Activated naive CD4-positive, alpha-beta T cell treated with anti-CD3 and anti-CD28 coated beads, Interleukin-2, amount 50 U/mL, for 24 hours (primary cell): ENCODE data around the gene PHF21B.

Source experiments
- H3K27ac Mint-ChIP-seq: one replicate; pipeline ENCODE4 v1.8.0; 2021; ENCODE audit warnings: mild to moderate bottlenecking, mixed read lengths
- H3K27me3 Mint-ChIP-seq: one replicate; pipeline ENCODE4 v1.8.0; 2021; ENCODE audit warnings: mixed read lengths
- H3K36me3 Mint-ChIP-seq: one replicate; pipeline ENCODE4 v1.8.0; 2021; ENCODE audit warnings: mixed read lengths
- H3K4me1 Mint-ChIP-seq: one replicate; pipeline ENCODE4 v1.8.0; 2021; ENCODE audit warnings: mixed read lengths
- H3K4me3 Mint-ChIP-seq: one replicate; pipeline ENCODE4 v1.8.0; 2021; ENCODE audit warnings: mild to moderate bottlenecking, mixed read lengths
- H3K9me3 Mint-ChIP-seq: one replicate; pipeline ENCODE4 v1.8.0; 2021; ENCODE audit warnings: mixed read lengths

PHF21B gene

GRCh38 chr22:44884968-44885805, 124.6 kb downstream of the PHF21B start:
- Mint-ChIP-seq H3K9me3 (no peaks in the 10 kb centered on the region), H3K27me3 (no peaks in the 10 kb centered on the region), H3K36me3 (no peaks in the 10 kb centered on the region), H3K4me1 (no peaks in the 10 kb centered on the region), H3K27ac (no peak overlapping the region), H3K4me3 (no peak overlapping the region)

GRCh38 chr22:44884562-44884961, 125.2 kb downstream of the PHF21B start:
- Mint-ChIP-seq H3K9me3 (no peaks in the 10 kb centered on the region), H3K36me3 (no peaks in the 10 kb centered on the region), H3K4me1 (no peaks in the 10 kb centered on the region), H3K27ac (no peak overlapping the region), H3K4me3 (no peak overlapping the region), H3K27me3 (no peaks in the 10 kb centered on the region)

- Mint-ChIP-seq H3K4me3 (no peak overlapping the region), H3K9me3 (no peaks in the 10 kb centered on the region), H3K4me1 (no peaks in the 10 kb centered on the region), H3K27me3 (no peaks in the 10 kb centered on the region), H3K27ac (no peak overlapping the region), H3K36me3 (no peaks in the 10 kb centered on the region)
Measured at GRCh38 chr22:44883011-44883421, 126.8 kb downstream of the PHF21B start.

GRCh38 chr22:44882226-44882905, 127.4 kb downstream of the PHF21B start:
- H3K27me3 Mint-ChIP-seq, result no peaks in the 10 kb centered on the region
- H3K9me3 Mint-ChIP-seq, result no peaks in the 10 kb centered on the region
- no peak overlapping the region for H3K27ac Mint-ChIP-seq
- H3K36me3 Mint-ChIP-seq, result no peaks in the 10 kb centered on the region
- H3K4me3 Mint-ChIP-seq, result no peak overlapping the region
- no peaks in the 10 kb centered on the region for H3K4me1 Mint-ChIP-seq

GRCh38 chr22:44881624-44882023, 128.2 kb downstream of the PHF21B start:
- Mint-ChIP-seq H3K27me3 (no peaks in the 10 kb centered on the region), H3K4me3 (no peak overlapping the region), H3K27ac (no peak overlapping the region), H3K9me3 (no peaks in the 10 kb centered on the region), H3K4me1 (no peaks in the 10 kb centered on the region), H3K36me3 (no peaks in the 10 kb centered on the region)

- no peaks in the 10 kb centered on the region for H3K36me3 Mint-ChIP-seq
- H3K27ac Mint-ChIP-seq, result no peak overlapping the region
- H3K9me3 Mint-ChIP-seq, result no peaks in the 10 kb centered on the region
- H3K4me1 Mint-ChIP-seq, result no peaks in the 10 kb centered on the region
- no peaks in the 10 kb centered on the region for H3K27me3 Mint-ChIP-seq
- H3K4me3 Mint-ChIP-seq, result no peak overlapping the region
Measured at GRCh38 chr22:44880610-44881290, 129.1 kb downstream of the PHF21B start.

GRCh38 chr22:44879301-44879680, 130.5 kb downstream of the PHF21B start:
- no peak overlapping the region for H3K27ac Mint-ChIP-seq
- H3K4me3 Mint-ChIP-seq, result no peak overlapping the region
- no peaks in the 10 kb centered on the region for H3K27me3 Mint-ChIP-seq
- no peaks in the 10 kb centered on the region for H3K9me3 Mint-ChIP-seq
- H3K4me1 Mint-ChIP-seq, result no peaks in the 10 kb centered on the region
- H3K36me3 Mint-ChIP-seq, result no peaks in the 10 kb centered on the region

- Mint-ChIP-seq H3K27ac (no peak overlapping the region), H3K9me3 (no peaks in the 10 kb centered on the region), H3K27me3 (no peaks in the 10 kb centered on the region), H3K36me3 (no peaks in the 10 kb centered on the region), H3K4me3 (no peak overlapping the region), H3K4me1 (no peaks in the 10 kb centered on the region)
Measured at GRCh38 chr22:44878483-44879300, 131.1 kb downstream of the PHF21B start.

GRCh38 chr22:44876921-44877320, 132.9 kb downstream of the PHF21B start:
- no peak overlapping the region for H3K27ac Mint-ChIP-seq
- no peaks in the 10 kb centered on the region for H3K4me1 Mint-ChIP-seq
- no peaks in the 10 kb centered on the region for H3K9me3 Mint-ChIP-seq
- H3K36me3 Mint-ChIP-seq, result no peaks in the 10 kb centered on the region
- no peaks in the 10 kb centered on the region for H3K27me3 Mint-ChIP-seq
- no peak overlapping the region for H3K4me3 Mint-ChIP-seq

- Mint-ChIP-seq H3K27me3 (peaks cover 6% of the 10 kb centered on the region), H3K4me1 (no peaks in the 10 kb centered on the region), H3K36me3 (no peaks in the 10 kb centered on the region), H3K9me3 (no peaks in the 10 kb centered on the region), H3K27ac (no peak overlapping the region), H3K4me3 (no peak overlapping the region)
Measured at GRCh38 chr22:44871782-44872181, 138.0 kb downstream of the PHF21B start.

- Mint-ChIP-seq H3K4me1 (no peaks in the 10 kb centered on the region), H3K36me3 (no peaks in the 10 kb centered on the region), H3K4me3 (no peak overlapping the region), H3K27ac (no peak overlapping the region), H3K27me3 (peaks cover 6% of the 10 kb centered on the region), H3K9me3 (no peaks in the 10 kb centered on the region)
Measured at GRCh38 chr22:44870021-44870420, 139.8 kb downstream of the PHF21B start.

- Mint-ChIP-seq H3K27ac (no peak overlapping the region), H3K36me3 (no peaks in the 10 kb centered on the region), H3K4me1 (no peaks in the 10 kb centered on the region), H3K4me3 (no peak overlapping the region), H3K27me3 (peaks cover 6% of the 10 kb centered on the region), H3K9me3 (no peaks in the 10 kb centered on the region)
Measured at GRCh38 chr22:44869196-44869595, 140.6 kb downstream of the PHF21B start.

GRCh38 chr22:44865193-44866057, 144.4 kb downstream of the PHF21B start:
- no peaks in the 10 kb centered on the region for H3K9me3 Mint-ChIP-seq
- no peaks in the 10 kb centered on the region for H3K4me1 Mint-ChIP-seq
- no peak overlapping the region for H3K27ac Mint-ChIP-seq
- H3K4me3 Mint-ChIP-seq, result no peak overlapping the region
- H3K27me3 Mint-ChIP-seq, result peaks cover 1% of the 10 kb centered on the region
- no peaks in the 10 kb centered on the region for H3K36me3 Mint-ChIP-seq

GRCh38 chr22:44862981-44863860, 146.6 kb downstream of the PHF21B start:
- H3K27ac Mint-ChIP-seq, result no peak overlapping the region
- no peaks in the 10 kb centered on the region for H3K27me3 Mint-ChIP-seq
- no peaks in the 10 kb centered on the region for H3K9me3 Mint-ChIP-seq
- no peak overlapping the region for H3K4me3 Mint-ChIP-seq
- H3K4me1 Mint-ChIP-seq, result no peaks in the 10 kb centered on the region
- no peaks in the 10 kb centered on the region for H3K36me3 Mint-ChIP-seq
